Ishikawa (cell line): ENCODE results near the gene TFCP2L1.

Experiments
- MAX ChIP-seq: IDR thresholded peaks from 2 replicates; pipeline ENCODE4 v1.6.1; 2012
- NFIC ChIP-seq: IDR thresholded peaks from 2 replicates; pipeline ENCODE4 v1.6.1; 2012
- TAF1 ChIP-seq: IDR thresholded peaks from 2 replicates; pipeline ENCODE4 v1.6.1; 2012; ENCODE audit warnings: low read depth, mild to moderate bottlenecking
- USF1 ChIP-seq: IDR thresholded peaks from 2 replicates; pipeline ENCODE4 v1.6.1; 2012

- TF ChIP-seq NFIC: no peak
- no peak for TF ChIP-seq MAX
- no peak for TF ChIP-seq TAF1
- TF ChIP-seq USF1: no peak
Measured at GRCh38 chr2:121285926-121286325, 924 bp upstream of the TFCP2L1 start.
